Prostate gland (tissue), 2 donors: ENCODE results near the gene JDP2.

Experiments
- CTCF ChIP-seq, 4 experiments: fragments of 200-600 bp in 2 of 4; fragments of 450-650 bp in 2 of 4; sonication (generic) in 2 of 4; IDR thresholded peaks; 1 replicate in 3 of 4; 2 replicates in 1 of 4; pipeline ENCODE4 v1.5.1; 2016 to 2019; ENCODE audit warnings: antibody characterized with exemption in 4 of 4, mild to moderate bottlenecking in 2 of 4, moderate library complexity in 2 of 4
- POLR2A ChIP-seq: fragments of 450-650 bp; IDR thresholded peaks from one replicate; pipeline ENCODE4 v1.6.1; 2016; ENCODE audit warnings: antibody characterized with exemption, mild to moderate bottlenecking
- POLR2AphosphoS5 ChIP-seq: sonication (generic); formaldehyde crosslinking; IDR thresholded peaks from one replicate; pipeline ENCODE4 v1.6.1; 2017; ENCODE audit warnings: antibody characterized with exemption

- TF ChIP-seq CTCF (IDR thresholded peaks at IDR 0.05) (no peak), POLR2A (no peak), POLR2AphosphoS5 (no peak)
Observed at GRCh38 chr14:75453817-75454434, 26.1 kb downstream of the JDP2 start.
